DLD1 (cell line): ENCODE results near the gene UPP2.

Source experiments
- in situ Hi-C: cut with HindIII; loops from 2 replicates; pipeline ENCODE4 v1.10.0; 2017; ENCODE audit warnings: low sequenced_read_pairs

Gene UPP2

GRCh38 chr2:158103411-158104012, 1.8 kb downstream of the UPP2 start:
- in situ Hi-C loops = no loop called here

- in situ Hi-C loops = no loop called here
These were observed 3.2 kb downstream of the UPP2 start for GRCh38 chr2:158104903-158105302.

GRCh38 chr2:158112992-158113391, 11.3 kb downstream of the UPP2 start:
- in situ Hi-C loops = no loop called here

GRCh38 chr2:158113741-158114295, 12.1 kb downstream of the UPP2 start:
- in situ Hi-C loops = no loop called here

- in situ Hi-C loops = no loop called here
These were observed 12.8 kb downstream of the UPP2 start for GRCh38 chr2:158114516-158114915.

GRCh38 chr2:158115202-158115767, 13.6 kb downstream of the UPP2 start:
- in situ Hi-C loops = no loop called here

- in situ Hi-C loops = no loop called here
These were observed 15.3 kb downstream of the UPP2 start for GRCh38 chr2:158116936-158117335.

- in situ Hi-C loops = loop anchor here (5.0 kb wide), 1 partner anchor 57 kb away; no protein-coding TSS in a partner anchor
These were observed 18.4 kb downstream of the UPP2 start for GRCh38 chr2:158120102-158120501.

GRCh38 chr2:158120664-158121641, 19.3 kb downstream of the UPP2 start:
- in situ Hi-C loops = loop anchor here (5.0 kb wide), 1 partner anchor 56 kb away; no protein-coding TSS in a partner anchor

GRCh38 chr2:158124896-158125295, 23.2 kb downstream of the UPP2 start:
- in situ Hi-C loops = loop anchor here (5.0 kb wide), 1 partner anchor 52 kb away; no protein-coding TSS in a partner anchor

- in situ Hi-C loops = no loop called here
These were observed 24.3 kb downstream of the UPP2 start for GRCh38 chr2:158125756-158126498.

- in situ Hi-C loops = no loop called here
These were observed 25.7 kb downstream of the UPP2 start for GRCh38 chr2:158127380-158127804.

- in situ Hi-C loops = no loop called here
These were observed 26.7 kb downstream of the UPP2 start for GRCh38 chr2:158128168-158128973.

GRCh38 chr2:158129037-158129436, 27.4 kb downstream of the UPP2 start:
- in situ Hi-C loops = no loop called here

- in situ Hi-C loops = no loop called here
These were observed 29.3 kb downstream of the UPP2 start for GRCh38 chr2:158130832-158131473.

- in situ Hi-C loops = no loop called here
These were observed 29.8 kb downstream of the UPP2 start for GRCh38 chr2:158131483-158131912.

- in situ Hi-C loops = no loop called here
These were observed 30.4 kb downstream of the UPP2 start for GRCh38 chr2:158131919-158132566.

- in situ Hi-C loops = no loop called here
These were observed 32.4 kb downstream of the UPP2 start for GRCh38 chr2:158134055-158134454.

GRCh38 chr2:158134655-158135054, 33.0 kb downstream of the UPP2 start:
- in situ Hi-C loops = no loop called here
